ENCODE data around the gene CGRRF1. TPM values are rescaled to one million over a fixed set of nuclear protein-coding genes. Genes with fewer than 3 reads are reported as not detected.

CGRRF1 gene
- total and polyA plus RNA-seq, 2 of the 13 experiments (the other 11 are each of a cell fraction or from before 2014, with no cell fraction given): 16.8 to 18.2 TPM

DNA sequence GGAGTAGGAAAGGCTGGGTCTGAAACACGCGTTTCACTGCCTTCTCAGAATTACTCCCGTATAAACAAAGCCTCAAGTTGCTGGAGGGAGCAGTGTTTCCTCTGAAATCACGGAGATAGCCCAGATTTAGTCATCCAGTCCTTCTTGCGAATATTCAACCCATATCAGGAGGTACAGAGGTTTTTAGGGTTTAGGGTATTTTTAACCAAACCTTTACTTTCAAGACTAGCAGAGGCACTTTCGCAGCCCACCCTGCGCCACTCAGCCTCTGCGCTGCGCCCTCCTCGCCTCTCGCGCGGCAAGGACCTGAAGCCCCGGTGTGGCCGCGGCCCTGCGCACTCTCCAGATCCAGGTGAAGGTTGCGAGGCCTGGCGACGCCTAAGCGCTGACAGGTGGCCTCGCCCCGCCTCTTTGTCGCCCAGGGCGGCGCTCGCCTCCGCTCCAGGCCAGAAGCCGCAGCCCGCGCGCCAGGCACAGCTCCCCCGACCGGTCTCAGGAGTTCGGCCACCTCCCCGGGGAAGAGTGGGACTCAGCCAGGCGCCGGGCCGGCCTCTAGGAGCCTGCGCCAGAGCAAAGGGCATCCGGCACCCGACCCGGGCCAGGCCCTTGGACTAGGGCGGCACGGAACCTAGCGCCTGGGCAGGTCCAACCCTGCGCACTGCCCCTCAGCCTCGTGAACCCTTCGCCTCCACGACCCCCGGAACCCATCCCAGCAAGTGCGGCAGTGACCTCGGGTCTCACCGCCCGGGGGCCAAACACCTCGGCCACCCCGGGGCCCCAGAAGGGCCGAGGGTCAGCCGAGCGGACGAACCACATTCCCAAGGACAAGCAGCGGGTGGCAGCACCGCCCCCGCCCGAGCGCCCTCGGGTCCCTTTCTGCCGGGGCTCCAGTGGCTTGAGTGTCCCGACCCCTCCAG, 55.4 kb downstream of the CGRRF1 start (continued):
- TF ChIP-seq, protein P1, sequence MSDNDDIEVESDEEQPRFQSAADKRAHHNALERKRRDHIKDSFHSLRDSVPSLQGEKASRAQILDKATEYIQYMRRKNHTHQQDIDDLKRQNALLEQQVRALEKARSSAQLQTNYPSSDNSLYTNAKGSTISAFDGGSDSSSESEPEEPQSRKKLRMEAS (IDR thresholded peaks at IDR 0.05): peak; percentile 75
- TF ChIP-seq, protein P2, sequence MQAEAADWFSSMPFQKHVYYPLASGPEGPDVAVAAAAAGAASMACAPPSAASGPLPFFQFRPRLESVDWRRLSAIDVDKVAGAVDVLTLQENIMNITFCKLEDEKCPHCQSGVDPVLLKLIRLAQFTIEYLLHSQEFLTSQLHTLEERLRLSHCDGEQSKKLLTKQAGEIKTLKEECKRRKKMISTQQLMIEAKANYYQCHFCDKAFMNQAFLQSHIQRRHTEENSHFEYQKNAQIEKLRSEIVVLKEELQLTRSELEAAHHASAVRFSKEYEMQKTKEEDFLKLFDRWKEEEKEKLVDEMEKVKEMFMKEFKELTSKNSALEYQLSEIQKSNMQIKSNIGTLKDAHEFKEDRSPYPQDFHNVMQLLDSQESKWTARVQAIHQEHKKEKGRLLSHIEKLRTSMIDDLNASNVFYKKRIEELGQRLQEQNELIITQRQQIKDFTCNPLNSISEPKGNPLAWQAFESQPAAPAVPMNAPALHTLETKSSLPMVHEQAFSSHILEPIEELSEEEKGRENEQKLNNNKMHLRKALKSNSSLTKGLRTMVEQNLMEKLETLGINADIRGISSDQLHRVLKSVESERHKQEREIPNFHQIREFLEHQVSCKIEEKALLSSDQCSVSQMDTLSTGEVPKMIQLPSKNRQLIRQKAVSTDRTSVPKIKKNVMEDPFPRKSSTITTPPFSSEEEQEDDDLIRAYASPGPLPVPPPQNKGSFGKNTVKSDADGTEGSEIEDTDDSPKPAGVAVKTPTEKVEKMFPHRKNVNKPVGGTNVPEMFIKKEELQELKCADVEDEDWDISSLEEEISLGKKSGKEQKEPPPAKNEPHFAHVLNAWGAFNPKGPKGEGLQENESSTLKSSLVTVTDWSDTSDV (CRISPR knock-in tag; IDR thresholded peaks at IDR 0.05): peak; percentile 73
- TF ChIP-seq, protein P3, sequence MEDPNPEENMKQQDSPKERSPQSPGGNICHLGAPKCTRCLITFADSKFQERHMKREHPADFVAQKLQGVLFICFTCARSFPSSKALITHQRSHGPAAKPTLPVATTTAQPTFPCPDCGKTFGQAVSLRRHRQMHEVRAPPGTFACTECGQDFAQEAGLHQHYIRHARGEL (CRISPR knock-in tag; IDR thresholded peaks at IDR 0.05): no peak
- TF ChIP-seq, protein P4, sequence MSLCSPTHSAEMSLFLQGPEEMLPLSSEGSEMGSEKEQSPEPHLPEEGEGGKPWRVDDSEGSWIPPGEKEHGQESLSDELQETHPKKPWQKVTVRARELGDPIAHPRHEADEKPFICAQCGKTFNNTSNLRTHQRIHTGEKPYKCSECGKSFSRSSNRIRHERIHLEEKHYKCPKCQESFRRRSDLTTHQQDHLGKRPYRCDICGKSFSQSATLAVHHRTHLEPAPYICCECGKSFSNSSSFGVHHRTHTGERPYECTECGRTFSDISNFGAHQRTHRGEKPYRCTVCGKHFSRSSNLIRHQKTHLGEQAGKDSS (CRISPR knock-in tag; IDR thresholded peaks at IDR 0.05; ENCODE audit: borderline replicate concordance, low read depth): no peak; the same call in none of the 2 replicates
- TF ChIP-seq ZKSCAN5 (CRISPR knock-in tag; IDR thresholded peaks at IDR 0.05): no peak
- TF ChIP-seq IKZF4 (CRISPR knock-in tag; IDR thresholded peaks at IDR 0.05; ENCODE audit: borderline replicate concordance, low read depth, not compliant biosample characterization): peak; percentile 86
- TF ChIP-seq, protein P5, sequence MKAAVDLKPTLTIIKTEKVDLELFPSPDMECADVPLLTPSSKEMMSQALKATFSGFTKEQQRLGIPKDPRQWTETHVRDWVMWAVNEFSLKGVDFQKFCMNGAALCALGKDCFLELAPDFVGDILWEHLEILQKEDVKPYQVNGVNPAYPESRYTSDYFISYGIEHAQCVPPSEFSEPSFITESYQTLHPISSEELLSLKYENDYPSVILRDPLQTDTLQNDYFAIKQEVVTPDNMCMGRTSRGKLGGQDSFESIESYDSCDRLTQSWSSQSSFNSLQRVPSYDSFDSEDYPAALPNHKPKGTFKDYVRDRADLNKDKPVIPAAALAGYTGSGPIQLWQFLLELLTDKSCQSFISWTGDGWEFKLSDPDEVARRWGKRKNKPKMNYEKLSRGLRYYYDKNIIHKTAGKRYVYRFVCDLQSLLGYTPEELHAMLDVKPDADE (CRISPR knock-in tag; IDR thresholded peaks at IDR 0.05): 0 out of 2 replicates have a peak, but pooled peaks have one; percentile 67
- no peak for TF ChIP-seq ATM (IDR thresholded peaks at IDR 0.05; ENCODE audit: borderline replicate concordance)
- TF ChIP-seq, protein P6, sequence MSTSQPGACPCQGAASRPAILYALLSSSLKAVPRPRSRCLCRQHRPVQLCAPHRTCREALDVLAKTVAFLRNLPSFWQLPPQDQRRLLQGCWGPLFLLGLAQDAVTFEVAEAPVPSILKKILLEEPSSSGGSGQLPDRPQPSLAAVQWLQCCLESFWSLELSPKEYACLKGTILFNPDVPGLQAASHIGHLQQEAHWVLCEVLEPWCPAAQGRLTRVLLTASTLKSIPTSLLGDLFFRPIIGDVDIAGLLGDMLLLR (CRISPR knock-in tag; IDR thresholded peaks at IDR 0.05): peak; percentile 65; the same call in 1 of the 2 replicates
- TF ChIP-seq U2AF2 (IDR thresholded peaks at IDR 0.05; ENCODE audit: low read depth, low read length): no peak
- TF ChIP-seq PPARG (CRISPR knock-in tag; conservative IDR thresholded peaks at IDR 0.05): no peak
- peak; percentile 43; the same call in 1 of the 2 replicates for TF ChIP-seq ELF4 (CRISPR knock-in tag; IDR thresholded peaks at IDR 0.05; ENCODE audit: borderline replicate concordance)
- peak; percentile 7; the same call in 1 of the 2 replicates for TF ChIP-seq KDM5A (IDR thresholded peaks at IDR 0.05; ENCODE audit: borderline replicate concordance, low read length)
- TF ChIP-seq, protein P7, sequence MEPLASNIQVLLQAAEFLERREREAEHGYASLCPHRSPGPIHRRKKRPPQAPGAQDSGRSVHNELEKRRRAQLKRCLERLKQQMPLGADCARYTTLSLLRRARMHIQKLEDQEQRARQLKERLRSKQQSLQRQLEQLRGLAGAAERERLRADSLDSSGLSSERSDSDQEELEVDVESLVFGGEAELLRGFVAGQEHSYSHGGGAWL (CRISPR knock-in tag; IDR thresholded peaks at IDR 0.05): no peak
- TF ChIP-seq SNAI1 (CRISPR knock-in tag; IDR thresholded peaks at IDR 0.05; ENCODE audit: borderline replicate concordance): 0 out of 2 replicates have a peak, but pooled peaks have one; percentile 35
- TF ChIP-seq ZNF557 (CRISPR knock-in tag; IDR thresholded peaks at IDR 0.05): peak; percentile 41; the same call in 1 of the 2 replicates
- TF ChIP-seq, protein P8, sequence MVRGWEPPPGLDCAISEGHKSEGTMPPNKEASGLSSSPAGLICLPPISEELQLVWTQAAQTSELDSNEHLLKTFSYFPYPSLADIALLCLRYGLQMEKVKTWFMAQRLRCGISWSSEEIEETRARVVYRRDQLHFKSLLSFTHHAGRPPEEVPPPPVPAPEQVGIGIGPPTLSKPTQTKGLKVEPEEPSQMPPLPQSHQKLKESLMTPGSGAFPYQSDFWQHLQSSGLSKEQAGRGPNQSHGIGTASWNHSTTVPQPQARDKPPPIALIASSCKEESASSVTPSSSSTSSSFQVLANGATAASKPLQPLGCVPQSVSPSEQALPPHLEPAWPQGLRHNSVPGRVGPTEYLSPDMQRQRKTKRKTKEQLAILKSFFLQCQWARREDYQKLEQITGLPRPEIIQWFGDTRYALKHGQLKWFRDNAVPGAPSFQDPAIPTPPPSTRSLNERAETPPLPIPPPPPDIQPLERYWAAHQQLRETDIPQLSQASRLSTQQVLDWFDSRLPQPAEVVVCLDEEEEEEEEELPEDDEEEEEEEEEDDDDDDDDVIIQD (CRISPR knock-in tag; IDR thresholded peaks at IDR 0.05; ENCODE audit: low read depth): no peak
- TF ChIP-seq ZNF441 (CRISPR knock-in tag; IDR thresholded peaks at IDR 0.05; ENCODE audit: borderline replicate concordance): no peak
- peak; percentile 38 for TF ChIP-seq ZNF264 (CRISPR knock-in tag; IDR thresholded peaks at IDR 0.05)

Measured in HepG2 (cell line).